ENCODE measurements around the gene PIGN. TPM values are rescaled to one million over a fixed set of nuclear protein-coding genes. Genes with fewer than 3 reads are reported as not detected.

Gene PIGN
- total RNA-seq, 4 donors from 2014 or later, result 10.5 to 32.4 (median 17.3) TPM

- H3K27ac ChIP-seq, result no peak overlapping the region
- no peak for ATAC-seq
Observed at GRCh38 chr18:62073461-62074281, 113.2 kb downstream of the PIGN start.

GRCh38 chr18:62072370-62072769, 114.5 kb downstream of the PIGN start:
- no peak overlapping the region for H3K27ac ChIP-seq
- no peak overlapping the region for H3K4me3 ChIP-seq
- no peak for ATAC-seq
- no peaks in the 10 kb centered on the region for H3K9me3 ChIP-seq
- no peaks in the 10 kb centered on the region for H3K4me1 ChIP-seq
- peaks cover 0 to 52% of the 10 kb centered on the region in 2 donors for H3K36me3 ChIP-seq
- no peaks in the 10 kb centered on the region for H3K27me3 ChIP-seq
- no peak for TF ChIP-seq POLR2AphosphoS5 (IDR thresholded peaks at IDR 0.05)
- TF ChIP-seq CTCF (IDR thresholded peaks at IDR 0.05), result no peak
- TF ChIP-seq EP300 (IDR thresholded peaks at IDR 0.05), result no peak
- TF ChIP-seq POLR2A (IDR thresholded peaks at IDR 0.05), result no peak

More at GRCh38 chr18:62073461-62074281, 113.2 kb downstream of the PIGN start:
- H3K4me3 ChIP-seq, result no peak overlapping the region
- peaks cover 0 to 41% of the 10 kb centered on the region in 2 donors for H3K36me3 ChIP-seq
- no peaks in the 10 kb centered on the region for H3K27me3 ChIP-seq
- no peaks in the 10 kb centered on the region for H3K9me3 ChIP-seq
- TF ChIP-seq CTCF (IDR thresholded peaks at IDR 0.05) (no peak), POLR2AphosphoS5 (IDR thresholded peaks at IDR 0.05) (no peak), EP300 (IDR thresholded peaks at IDR 0.05) (no peak), POLR2A (IDR thresholded peaks at IDR 0.05) (no peak)
- 91 to 93% methylated on average over 2 of the region's 2 CpGs for WGBS, 2 donors (ENCODE audit: low coverage in 1 of 2)
- no peaks in the 10 kb centered on the region for H3K4me1 ChIP-seq

GRCh38 chr18:62071071-62071470, 115.8 kb downstream of the PIGN start:
- Histone ChIP-seq H3K36me3 (peaks cover 0 to 52% of the 10 kb centered on the region in 2 donors), H3K27me3 (no peaks in the 10 kb centered on the region), H3K9me3 (no peaks in the 10 kb centered on the region), H3K4me1 (no peaks in the 10 kb centered on the region), H3K4me3 (no peak overlapping the region), H3K27ac (no peak overlapping the region)
- ATAC-seq, result no peak
- WGBS, 2 donors (ENCODE audit: low coverage in 1 of 2), result 29 to 60% methylated on average over 3 to 4 of the region's 4 CpGs
- TF ChIP-seq POLR2A (IDR thresholded peaks at IDR 0.05), result no peak
- no peak for TF ChIP-seq CTCF (IDR thresholded peaks at IDR 0.05)
- no peak for TF ChIP-seq EP300 (IDR thresholded peaks at IDR 0.05)
- TF ChIP-seq POLR2AphosphoS5 (IDR thresholded peaks at IDR 0.05), result no peak

GRCh38 chr18:62070302-62070701, 116.6 kb downstream of the PIGN start:
- 85 to 88% methylated on average over 2 of the region's 2 CpGs for WGBS, 2 donors (ENCODE audit: low coverage in 1 of 2)
- Histone ChIP-seq H3K27ac (no peak overlapping the region), H3K27me3 (no peaks in the 10 kb centered on the region), H3K4me1 (no peaks in the 10 kb centered on the region), H3K4me3 (no peak overlapping the region), H3K36me3 (peaks cover 0 to 52% of the 10 kb centered on the region in 2 donors), H3K9me3 (no peaks in the 10 kb centered on the region)
- no peak for ATAC-seq
- TF ChIP-seq CTCF (IDR thresholded peaks at IDR 0.05) (no peak), POLR2AphosphoS5 (IDR thresholded peaks at IDR 0.05) (no peak), EP300 (IDR thresholded peaks at IDR 0.05) (no peak), POLR2A (IDR thresholded peaks at IDR 0.05) (no peak)

GRCh38 chr18:62069556-62069955, 117.3 kb downstream of the PIGN start:
- H3K27ac ChIP-seq, result no peak overlapping the region
- no peaks in the 10 kb centered on the region for H3K27me3 ChIP-seq
- peaks cover 0 to 52% of the 10 kb centered on the region in 2 donors for H3K36me3 ChIP-seq
- ATAC-seq, result no peak
- WGBS, 2 donors (ENCODE audit: low coverage in 1 of 2), result 95 to 100% methylated on average over 2 of the region's 2 CpGs
- H3K9me3 ChIP-seq, result no peaks in the 10 kb centered on the region
- H3K4me1 ChIP-seq, result no peaks in the 10 kb centered on the region
- no peak overlapping the region for H3K4me3 ChIP-seq
- no peak for TF ChIP-seq POLR2A (IDR thresholded peaks at IDR 0.05)
- TF ChIP-seq POLR2AphosphoS5 (IDR thresholded peaks at IDR 0.05), result no peak
- TF ChIP-seq CTCF (IDR thresholded peaks at IDR 0.05), result no peak
- TF ChIP-seq EP300 (IDR thresholded peaks at IDR 0.05), result no peak
